ENCODE data around the gene POLR1D.
A peak's percentile ranks its signal among the peaks of the same experiment; 100 is the strongest.

POLR1D gene, protein sequence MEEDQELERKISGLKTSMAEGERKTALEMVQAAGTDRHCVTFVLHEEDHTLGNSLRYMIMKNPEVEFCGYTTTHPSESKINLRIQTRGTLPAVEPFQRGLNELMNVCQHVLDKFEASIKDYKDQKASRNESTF

DNA sequence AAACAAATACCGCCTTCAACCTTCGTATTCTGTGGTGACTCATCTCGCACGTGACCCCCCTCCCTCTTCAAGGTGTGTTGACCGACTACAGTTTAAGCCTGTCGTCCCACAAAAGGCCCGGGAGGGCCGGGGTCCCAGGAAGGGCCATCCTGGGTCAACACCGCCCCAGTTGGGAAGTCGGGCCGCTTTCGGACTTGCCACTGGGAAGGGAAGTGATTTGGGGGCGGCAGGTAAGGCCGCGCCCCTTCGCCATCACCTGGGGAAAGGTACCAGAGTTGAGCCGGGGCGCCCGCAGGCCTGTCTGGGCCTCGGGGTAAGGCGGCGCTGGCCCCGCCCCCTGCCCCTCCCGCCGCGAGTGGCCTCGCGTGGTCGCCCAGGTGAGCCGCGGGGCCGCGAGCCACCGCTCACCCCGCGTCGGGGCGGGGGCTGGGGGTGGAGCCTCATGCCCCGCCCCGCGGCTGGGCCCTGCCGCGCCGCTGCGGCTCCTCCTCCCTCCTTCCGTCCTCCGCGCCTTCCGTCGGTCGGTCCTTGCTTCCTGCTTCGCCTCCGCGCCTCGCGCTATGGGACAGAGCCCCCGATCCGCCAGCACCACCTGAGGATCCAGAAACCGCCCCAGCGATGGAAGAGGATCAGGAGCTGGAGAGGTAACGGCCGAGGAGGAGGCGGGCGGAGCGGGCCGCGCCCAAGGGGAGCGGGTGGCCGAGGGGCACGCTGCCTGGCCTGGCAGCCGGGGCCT lies at the start of gene POLR1D:
Gene POLR1D, plus strand, starts transcription at position 527 of the 736 bp plus-strand sequence. Its CDS starts 92 bp downstream, at position 619.
- peak; percentile 68 for DNase-seq

DNA sequence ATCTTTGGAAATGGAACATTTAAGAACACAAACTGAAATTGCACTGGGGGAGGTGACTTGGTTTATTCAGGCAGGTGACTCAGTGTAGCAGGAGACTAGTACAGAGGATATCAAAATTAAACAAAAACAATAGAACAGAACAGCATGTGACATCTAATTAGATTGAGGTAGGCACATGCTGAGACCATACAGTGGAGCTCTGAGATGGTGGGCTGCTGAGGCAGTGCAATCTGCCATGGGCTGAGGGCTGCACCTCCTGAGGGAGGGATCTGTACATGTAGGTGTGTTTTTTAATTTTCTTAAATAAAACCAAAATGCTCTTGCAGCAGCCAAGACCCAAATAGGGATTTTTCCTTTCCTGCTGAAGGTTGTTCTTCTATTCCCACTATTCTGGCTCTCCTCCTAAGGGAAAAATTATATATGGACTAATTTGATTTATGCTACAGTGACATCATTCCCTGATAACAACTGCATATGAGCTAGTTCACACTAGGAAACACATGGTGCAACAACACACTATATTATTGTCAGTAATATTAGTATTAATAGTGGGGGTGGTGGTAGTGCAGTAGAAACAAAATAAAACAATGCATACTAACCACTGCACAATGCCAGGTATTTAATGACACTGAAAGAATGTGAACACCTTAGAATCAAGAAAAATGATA lies 49.3 kb upstream of the POLR1D start:
- no peak for DNase-seq

DNA sequence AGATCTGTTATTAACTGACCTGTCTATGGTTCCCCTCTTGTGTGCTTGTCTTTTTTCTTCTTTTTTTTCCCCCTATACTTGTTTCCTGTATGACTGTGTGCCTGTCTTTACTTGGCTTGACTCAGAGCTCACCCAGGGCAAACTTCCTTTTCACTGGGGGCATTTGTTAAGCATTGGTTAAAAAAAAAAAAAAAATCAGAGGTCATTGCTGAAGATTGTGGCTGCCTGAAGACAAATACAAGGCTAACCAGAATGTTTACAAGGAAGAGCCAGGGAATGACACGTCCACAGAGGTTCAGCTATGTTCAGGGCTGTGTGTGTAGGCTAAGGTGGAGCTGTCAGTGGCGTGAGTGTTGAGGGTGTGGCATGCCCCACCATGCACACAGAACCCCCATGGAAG lies 48.4 kb upstream of the POLR1D start:
- DNase-seq, result no peak

DNA sequence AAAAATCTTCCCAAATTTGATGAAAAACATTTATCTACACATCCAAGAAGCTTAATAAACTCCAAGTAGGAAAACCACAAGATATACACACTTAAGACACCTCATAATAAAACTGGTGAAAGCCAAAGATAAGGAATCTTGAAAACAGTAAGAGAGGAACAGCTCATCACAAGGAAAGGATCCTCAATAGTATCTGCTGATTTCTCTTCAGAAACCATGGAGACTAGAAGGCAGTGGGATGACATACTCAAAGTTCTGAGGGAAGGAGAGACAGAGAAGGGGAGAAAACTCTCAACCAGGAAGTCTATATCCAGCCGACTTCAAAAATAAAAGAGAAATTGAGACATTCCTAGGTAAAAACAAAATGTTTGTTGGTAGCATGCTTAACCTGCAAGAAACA lies 47.0 kb upstream of the POLR1D start:
- DNase-seq, result no peak

DNA sequence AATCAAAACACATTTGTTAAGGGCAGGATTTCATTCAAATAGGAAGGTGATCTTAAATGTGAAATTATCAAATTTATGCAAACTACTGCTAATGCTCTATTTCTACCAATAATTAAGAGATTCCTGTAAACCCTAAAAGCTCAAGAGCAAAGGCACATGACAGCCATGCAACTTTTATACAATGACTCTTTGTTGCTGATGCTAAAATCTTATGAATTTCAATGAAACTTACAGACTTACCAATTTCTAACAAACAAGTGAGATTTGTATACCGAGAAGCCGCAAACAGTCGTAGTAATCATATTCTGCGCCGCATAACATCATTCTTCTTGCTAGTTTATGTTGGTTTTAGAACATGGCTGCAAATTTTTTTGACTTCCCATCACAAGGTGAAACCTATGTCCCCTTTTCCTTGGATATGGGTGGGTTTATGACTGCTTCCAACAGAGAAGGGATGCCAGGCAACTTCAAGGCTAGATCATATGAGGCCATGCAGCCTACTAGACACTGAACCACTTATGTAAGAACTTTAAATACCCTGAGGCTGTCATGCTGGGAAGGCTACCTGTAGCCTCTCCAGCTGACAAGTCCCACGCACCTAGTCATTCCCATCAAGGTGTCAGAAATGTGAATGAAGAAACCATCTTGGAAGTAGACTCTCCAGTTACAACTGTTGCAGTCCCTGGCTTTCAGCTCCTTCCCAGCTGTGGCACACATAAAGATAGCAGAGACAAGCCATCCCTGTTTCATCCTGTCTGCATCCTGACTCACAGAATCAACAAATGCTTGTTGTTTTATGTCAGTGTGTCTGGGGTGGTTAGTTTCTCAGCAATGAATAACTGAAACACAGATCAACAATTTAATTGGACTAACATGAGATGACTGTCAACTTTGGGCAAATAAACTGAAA lies 43.3 kb upstream of the POLR1D start:
- DNase-seq, result no peak

DNA sequence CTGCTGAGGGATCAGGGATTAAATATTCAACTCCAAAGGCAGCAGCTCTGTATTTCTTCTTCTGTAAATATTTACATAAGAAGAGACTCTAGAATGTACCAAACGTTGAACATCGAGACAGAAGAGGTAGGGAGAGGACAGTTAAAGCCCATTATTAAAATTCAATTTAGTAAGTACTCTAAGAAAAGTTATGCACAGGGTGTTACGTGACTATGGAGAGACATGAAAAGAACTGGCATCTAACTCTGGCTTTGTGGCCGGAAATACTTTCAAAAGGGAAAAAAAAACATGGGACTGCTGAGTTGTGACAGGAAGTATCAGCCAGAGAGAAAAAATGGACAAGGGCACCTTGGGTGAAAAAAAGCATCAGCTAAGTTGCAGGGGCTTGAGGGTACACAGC lies 38.0 kb upstream of the POLR1D start:
- DNase-seq, result no peak

DNA sequence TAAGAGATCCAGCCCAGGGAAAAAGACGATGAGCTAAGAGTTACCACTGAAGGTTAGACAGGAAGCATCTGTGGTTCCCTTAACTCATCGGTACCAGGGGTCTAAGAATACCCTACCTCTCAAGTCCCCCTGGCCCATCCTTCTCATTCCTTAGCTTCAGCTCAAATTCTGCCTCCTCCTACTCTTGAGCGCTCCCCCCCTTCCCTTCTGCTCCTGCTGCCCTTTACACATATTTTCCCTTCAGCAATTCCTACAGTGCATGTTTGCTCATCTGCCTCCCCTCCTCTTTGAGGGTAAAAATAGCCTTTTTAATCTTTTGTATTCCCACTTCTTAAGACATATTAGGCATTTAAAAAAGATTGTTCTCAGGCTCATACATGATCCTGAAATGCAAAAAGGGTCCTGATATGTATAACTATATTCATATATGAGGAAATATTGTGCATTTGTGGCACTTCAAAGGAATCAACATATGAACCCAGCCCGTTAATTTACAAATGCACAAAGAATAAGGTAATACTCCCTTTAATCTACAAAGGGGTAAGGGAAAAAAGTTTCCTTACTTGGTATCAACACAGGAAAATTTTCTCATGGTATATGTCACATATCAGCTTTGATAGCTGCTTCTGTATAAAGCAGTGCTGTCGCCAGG lies 34.5 kb upstream of the POLR1D start:
- no peak for DNase-seq

DNA sequence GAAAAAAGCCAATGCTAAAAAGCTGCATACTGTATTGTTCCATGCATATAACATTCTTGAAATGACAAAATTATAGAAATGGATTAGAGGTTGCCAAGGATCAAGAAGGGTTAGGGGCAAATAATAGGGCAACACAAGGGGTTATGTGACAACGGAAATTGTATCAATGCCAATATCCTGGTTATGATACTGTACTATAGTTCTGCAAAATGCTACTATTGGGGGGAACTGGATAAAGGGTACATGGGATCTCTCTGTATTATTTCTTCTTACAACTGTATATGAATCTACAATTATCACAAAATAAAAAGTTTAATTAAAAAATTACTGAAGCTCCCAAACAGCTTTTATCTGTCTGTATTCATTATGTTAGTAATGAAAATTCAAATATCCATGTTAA lies 33.3 kb upstream of the POLR1D start:
- no peak for DNase-seq

DNA sequence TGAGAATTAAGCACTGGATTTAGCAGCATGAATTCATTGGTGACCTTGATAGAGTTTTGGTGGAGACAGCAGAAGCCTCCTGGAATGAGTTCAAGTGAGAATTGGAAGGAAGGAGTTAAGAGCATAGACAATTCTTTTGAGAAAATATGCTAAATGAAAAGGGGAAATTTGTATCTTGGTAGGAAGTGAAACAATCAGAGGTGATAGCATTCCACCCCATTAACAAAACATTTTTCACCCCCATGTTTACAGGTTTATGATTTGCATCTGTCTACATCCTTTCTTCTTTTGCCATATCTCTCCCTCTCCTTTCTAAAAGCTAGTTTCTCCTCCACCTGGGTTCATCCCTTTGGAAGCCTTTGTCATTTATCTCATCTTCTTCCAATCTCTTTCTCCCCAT lies 28.8 kb upstream of the POLR1D start:
- DNase-seq, result no peak

DNA sequence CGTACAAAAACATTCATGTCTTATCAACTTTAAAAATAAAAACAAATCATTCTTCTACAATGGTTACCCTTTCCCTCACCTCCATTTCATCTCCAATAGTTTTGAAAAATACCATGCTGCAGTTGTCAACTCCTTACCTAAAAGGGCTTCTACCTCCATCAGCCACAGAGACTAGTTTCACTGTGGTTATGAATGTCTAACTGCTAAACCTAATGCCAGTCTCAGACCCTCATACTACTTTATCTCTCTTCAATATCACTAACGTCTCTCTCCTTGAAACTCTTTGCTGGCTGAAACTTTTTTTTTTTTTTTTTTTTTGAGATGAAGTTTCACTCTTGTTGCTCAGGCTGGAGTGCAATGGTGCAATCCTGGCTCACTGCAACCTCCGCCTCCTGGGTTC lies 28.4 kb upstream of the POLR1D start:
- no peak for DNase-seq

DNA sequence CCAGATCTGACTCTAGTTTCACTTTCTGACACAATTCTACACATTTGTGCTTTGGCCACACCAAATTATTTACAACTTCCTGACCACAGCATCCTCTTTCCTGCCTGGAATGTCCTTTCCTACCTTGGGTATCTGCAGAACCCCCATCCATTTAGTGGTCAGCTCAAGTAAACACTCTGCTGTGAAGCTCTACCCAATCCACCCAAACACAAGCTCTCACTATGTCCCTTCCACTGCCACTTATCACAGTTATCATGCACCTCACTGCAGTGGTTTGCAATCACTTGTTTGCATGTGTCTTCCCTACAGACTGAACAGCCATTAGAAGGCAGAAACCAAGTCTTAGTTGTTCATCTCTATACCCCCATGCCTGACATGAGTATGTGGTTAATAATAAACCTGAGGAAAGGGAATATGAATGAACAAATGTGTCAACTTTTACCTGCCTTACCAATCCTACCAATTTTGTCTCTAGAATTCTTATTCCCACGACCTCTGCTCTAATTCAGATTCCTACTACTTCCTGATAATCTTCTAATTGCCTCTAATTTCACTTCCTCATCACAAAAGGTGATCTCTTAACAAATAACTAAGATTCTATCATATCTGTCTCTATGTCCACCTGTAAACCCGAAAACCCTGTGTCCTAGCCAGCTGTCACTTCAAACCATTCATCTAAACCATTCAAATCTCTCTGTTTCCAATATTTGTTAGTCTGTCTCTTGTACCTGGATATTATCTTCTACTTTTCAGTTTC lies 26.5 kb upstream of the POLR1D start:
- no peak for DNase-seq

DNA sequence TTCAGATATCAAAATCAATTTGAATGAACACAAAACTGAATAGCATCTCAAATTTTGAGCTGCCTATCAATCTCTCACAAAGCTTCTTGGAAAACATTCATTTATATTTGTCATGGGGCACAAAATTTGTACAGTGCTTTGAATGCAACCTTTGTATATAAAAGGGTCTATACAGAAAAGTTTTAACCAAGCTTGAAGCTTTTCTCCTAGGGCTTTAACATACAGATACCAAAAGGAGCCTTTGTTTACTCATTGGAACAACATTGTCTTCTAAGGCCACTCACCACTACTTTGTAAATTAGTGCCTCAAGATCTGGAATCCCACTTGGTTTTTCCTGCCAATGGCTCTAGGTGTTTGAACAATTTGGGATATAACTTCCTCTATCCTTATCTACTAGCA lies 22.6 kb upstream of the POLR1D start:
- DNase-seq, result no peak

DNA sequence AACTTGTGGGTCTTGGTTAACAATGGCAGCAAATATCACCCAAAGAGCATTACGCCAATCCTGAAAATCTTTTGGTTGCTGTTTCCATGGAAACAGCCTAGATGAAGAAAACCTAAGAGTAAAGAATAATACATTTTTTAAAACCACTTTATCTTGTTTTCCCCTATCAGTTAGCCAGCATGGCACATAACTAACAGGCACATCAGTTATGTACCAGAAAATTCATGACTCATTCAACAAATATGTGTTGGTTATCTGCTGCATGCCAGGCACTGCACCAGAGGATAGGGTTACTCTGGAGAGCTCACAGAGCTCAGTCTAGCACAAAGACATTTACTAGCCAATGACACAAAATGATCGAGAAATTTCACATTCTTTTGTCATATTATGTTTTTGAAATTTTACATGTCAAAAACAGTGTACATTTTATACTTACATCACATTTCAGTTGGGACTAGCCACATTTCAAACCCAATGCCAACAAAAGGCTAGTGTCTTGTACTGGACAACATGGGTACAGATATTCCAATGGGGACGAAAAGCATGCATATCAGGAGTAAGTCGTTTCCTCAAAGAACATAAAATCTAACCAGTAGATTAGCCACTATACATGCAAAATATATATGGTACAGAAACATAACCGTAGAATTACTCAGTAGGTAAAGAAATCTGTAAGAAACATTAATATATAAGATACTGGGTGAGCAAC lies 21.7 kb upstream of the POLR1D start:
- no peak for DNase-seq

DNA sequence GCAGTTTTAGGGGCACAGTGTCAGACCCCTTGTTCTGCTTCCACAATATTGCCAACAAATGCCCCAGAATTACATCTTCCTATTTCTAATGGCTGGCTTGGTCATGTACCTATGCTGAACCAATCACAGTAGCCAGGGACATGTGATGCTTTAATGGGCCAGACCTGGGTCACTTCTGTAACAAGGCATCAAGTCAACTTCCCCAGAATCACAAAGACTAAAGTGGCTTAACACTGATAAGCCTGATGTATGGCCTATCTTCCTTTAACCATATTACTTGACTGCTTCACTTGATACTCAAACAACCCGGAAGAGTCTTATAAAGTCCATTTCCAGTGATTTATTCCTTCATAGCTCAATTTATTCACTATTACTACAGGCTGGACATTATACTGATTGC lies 21.0 kb upstream of the POLR1D start:
- DNase-seq, result no peak

DNA sequence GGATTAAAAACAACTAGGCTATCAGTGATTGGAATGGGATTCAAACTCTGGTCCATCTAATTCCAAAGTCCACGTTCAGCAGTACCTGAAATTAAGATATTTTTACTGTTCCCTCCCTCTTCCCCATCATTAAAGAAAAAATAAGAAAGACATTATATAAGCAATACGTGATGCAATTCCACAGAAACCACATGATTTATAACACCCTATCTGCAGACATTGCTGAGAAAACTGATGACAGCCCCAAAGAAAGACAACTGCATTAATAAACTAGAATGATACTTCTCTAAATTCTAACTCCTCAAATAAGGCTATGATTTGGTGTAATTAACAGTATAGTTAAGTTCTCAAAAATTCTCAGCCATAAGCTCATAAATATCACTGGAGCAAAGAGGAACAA lies 20.5 kb upstream of the POLR1D start:
- no peak for DNase-seq

DNA sequence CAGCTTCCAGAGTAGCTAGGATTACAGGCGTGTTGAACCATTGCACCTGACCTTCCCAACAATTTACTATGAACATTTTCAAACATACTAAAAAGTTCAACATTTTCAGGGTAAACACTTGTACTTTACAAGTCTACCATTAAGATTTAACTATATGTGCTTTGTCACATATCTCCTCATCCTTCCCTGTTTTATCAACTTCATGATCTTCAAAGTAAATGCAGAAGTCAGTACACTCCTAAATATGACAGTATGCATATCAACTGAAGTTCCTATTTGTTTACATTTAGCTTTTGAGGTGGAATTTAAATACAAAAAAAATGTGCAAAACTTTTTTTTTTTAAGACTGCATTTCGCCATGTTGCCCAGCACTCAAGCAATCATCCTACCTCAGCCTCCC lies 19.9 kb upstream of the POLR1D start:
- DNase-seq, result no peak

DNA sequence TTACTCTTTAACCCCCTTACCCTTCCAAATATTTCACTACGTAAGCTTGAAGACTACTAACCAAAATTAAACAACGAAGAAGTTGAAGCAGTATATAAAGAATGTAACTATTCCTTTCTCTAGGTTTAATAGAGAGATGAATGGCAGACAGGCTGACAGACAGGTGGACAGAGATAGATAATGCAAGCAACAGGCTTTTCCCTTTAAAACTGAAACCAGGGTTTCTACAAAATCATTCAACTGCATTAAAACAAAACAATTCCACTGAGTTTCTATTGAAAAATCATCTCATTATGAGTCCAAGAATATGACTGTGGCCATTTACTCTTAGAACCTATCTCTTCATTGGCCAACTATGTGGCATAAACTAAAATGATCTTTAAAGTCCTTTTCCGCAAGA lies 16.6 kb upstream of the POLR1D start:
- no peak for DNase-seq

DNA sequence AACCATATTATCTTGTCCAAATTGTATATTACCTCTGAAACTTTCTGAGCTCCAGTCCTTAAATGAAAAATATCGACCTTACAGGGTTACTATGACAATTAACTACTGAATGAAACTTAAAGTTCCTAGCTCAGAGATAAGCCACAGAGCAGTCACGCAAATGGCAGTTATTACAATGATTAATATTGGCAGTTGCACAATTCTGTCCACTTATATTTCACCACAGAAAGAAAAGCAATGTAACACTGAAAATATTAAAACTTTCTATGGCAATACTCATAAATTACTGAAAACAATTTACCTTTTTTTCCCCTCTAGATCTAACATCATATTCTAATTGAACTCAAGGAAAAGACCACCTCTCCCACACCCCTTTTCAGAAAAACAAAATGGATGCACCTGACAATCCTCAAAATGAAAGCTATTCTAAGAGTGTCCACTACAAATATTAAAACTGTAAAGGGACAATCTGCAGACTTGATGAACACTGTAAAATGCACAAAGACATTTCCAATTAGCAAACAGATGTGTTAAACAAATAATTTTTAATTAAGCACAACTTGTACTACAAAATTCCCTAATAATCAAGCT lies 16.0 kb upstream of the POLR1D start:
- no peak for DNase-seq

DNA sequence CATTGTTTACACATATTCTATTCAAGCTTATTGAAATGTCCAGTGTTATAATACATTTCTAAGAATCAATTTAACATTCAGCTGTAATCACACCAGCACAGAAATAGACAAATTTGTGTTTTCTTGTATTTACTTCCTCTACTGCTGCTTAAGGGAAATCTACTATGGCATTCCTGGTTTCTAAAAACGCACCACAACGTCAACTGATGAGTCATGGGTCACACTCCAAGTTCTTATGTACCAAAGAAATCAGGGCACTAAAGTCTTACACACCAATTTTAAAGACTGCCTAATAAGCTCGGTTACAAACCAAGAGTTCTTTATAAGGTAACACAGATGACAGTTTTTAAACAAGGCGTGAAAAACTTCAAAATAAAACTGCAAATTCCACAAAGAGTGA lies 14.6 kb upstream of the POLR1D start:
- DNase-seq, result no peak

DNA sequence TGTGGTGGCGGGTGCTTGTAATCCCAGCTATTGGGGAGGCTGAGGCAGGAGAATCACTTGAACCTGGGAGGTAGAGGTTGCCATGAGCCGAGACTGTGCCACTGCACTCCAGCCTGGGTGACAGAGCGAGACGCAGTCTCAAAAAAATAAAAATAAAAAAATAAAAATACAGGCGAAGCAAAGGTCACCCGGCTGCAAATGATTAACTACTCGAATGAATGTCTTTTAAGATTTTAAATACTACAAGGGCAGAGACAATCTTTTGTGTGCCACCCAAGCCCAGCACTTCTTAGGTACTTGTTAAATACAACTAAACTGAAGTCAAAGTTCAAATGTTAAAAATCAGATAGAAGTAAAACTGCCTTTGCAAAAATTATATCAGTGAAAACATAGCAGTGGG lies 8.1 kb upstream of the POLR1D start:
- DNase-seq, result no peak

DNA sequence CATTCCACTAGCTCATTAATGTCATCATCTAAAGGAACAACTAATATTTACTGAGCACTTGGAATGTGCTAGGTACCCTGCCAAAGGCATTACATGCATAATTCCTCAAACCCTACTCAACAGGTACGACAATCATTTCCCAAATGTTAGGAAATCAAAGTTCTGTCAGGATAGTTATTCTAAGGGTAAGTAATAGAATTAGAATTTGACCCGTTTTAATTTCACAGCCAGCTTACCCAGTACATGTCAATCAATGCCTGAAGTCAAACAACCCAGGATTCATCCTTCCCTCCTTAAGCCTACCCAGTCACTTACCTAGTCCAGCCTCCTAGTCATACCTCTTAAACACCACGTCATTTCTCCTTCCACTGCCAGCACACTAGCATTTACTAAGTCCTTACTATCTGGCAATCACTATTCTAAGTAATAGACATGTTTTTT lies 3.8 kb upstream of the POLR1D start:
- DNase-seq, result no peak
